T-cell (primary cell): ENCODE measurements around the gene CFAP70. TPM values are rescaled to one million over a fixed set of nuclear protein-coding genes. Genes with fewer than 3 reads are reported as not detected.

Source experiments
- ATAC-seq, 4 experiments: fragments of 200-7000 bp in 3 of 4; fragments of 150-1000 bp in 1 of 4; cut with Tn5 transposase; replicated peaks in 1 of 4; 1 replicate in 3 of 4; 2 replicates in 1 of 4; pipeline ENCODE4 v1.10.0; 2021; ENCODE audit warnings: moderate library complexity in 3 of 4, mild to moderate bottlenecking in 2 of 4, moderate number of reproducible peaks in 1 of 4
- CTCF ChIA-PET, 2 donors: fragments of 300-600 bp; sonication (Branson Sonifier 250); formaldehyde crosslinking; loops; one replicate each; lab custom pipeline; 2022; ENCODE audit warnings: antibody characterized with exemption in 2 of 2; lab: Charles Lee
- POLR2A ChIA-PET, 2 donors: fragments of 300-600 bp; sonication (Branson Sonifier 250); formaldehyde crosslinking; loops; one replicate each; lab custom pipeline; 2022; ENCODE audit warnings: antibody characterized with exemption in 2 of 2; lab: Charles Lee
- DNase-seq, 35 experiments: peaks; one replicate each; pipeline versions ENCODE4 v3.0.0 to v3.0.0-alpha.2; 2013 to 2023
- H3K27ac ChIP-seq: one replicate; pipeline ENCODE4 v1.5.1; 2013; ENCODE audit warnings: low read length
- H3K27me3 ChIP-seq, 2 experiments: replicated peaks in 1 of 2; 1 replicate in 1 of 2; 2 replicates in 1 of 2; pipeline versions ENCODE4 v1.6.1 to v1.7.0; 2013; ENCODE audit warnings: low read length in 1 of 2, mixed read lengths in 1 of 2; ENCODE audit not compliant: control insufficient read depth in 2 of 2, insufficient read depth in 2 of 2; ENCODE audit errors: extremely low read depth in 1 of 2
- H3K36me3 ChIP-seq, 2 donors: 1 replicate in 1 of 2; 2 replicates in 1 of 2; pipeline versions ENCODE4 v1.6.1 to v1.7.0; 2013; ENCODE audit warnings: low read length in 1 of 2; ENCODE audit not compliant: control insufficient read depth in 2 of 2, insufficient read depth in 1 of 2; ENCODE audit errors: extremely low read depth in 1 of 2
- H3K4me1 ChIP-seq, 2 experiments: 1 replicate in 1 of 2; 2 replicates in 1 of 2; pipeline versions ENCODE4 v1.6.1 to v1.7.0; 2013; ENCODE audit warnings: low read length in 2 of 2, mixed read lengths in 1 of 2; ENCODE audit not compliant: insufficient read depth in 2 of 2, control insufficient read depth in 1 of 2; ENCODE audit errors: extremely low read depth in 1 of 2
- H3K4me3 ChIP-seq, 2 donors: 1 replicate in 1 of 2; 2 replicates in 1 of 2; pipeline versions ENCODE4 v1.5.1 to v1.7.0; 2013; ENCODE audit warnings: mild to moderate bottlenecking in 2 of 2, low read length in 1 of 2, moderate library complexity in 1 of 2; ENCODE audit not compliant: control insufficient read depth in 1 of 2; ENCODE audit errors: extremely low read depth in 1 of 2
- H3K9me3 ChIP-seq: 2 replicates; pipeline ENCODE4 v1.7.0; 2013
- H3K27ac Mint-ChIP-seq, 2 donors: one replicate each; pipeline ENCODE4 v1.8.0; 2020 to 2021; ENCODE audit warnings: mild to moderate bottlenecking in 2 of 2, mixed read lengths in 2 of 2
- H3K27me3 Mint-ChIP-seq, 2 donors: one replicate each; pipeline ENCODE4 v1.8.0; 2021 to 2022; ENCODE audit warnings: mixed read lengths in 2 of 2
- H3K36me3 Mint-ChIP-seq: one replicate; pipeline ENCODE4 v1.8.0; 2021; ENCODE audit warnings: mixed read lengths
- H3K4me1 Mint-ChIP-seq, 3 donors: one replicate each; pipeline ENCODE4 v1.8.0; 2020 to 2022; ENCODE audit warnings: mixed read lengths in 3 of 3, mild to moderate bottlenecking in 1 of 3
- H3K4me3 Mint-ChIP-seq, 3 donors: one replicate each; pipeline ENCODE4 v1.8.0; 2020 to 2022; ENCODE audit warnings: mild to moderate bottlenecking in 3 of 3, mixed read lengths in 3 of 3, moderate library complexity in 3 of 3
- H3K9me3 Mint-ChIP-seq, 3 donors: one replicate each; pipeline ENCODE4 v1.8.0; 2020 to 2022; ENCODE audit warnings: mixed read lengths in 3 of 3
- WGBS: methylation state at CpG from one replicate; pipeline ENCODE4 v1.1.5; 2013; ENCODE audit warnings: missing lambda C conversion rate; ENCODE audit not compliant: insufficient coverage; 5-methylcytosine and 5-hydroxymethylcytosine counted together
- total RNA-seq, 35 experiments: library from RNA in 6 of 35; stranded (reverse) in 6 of 35; fragments of 120-200 nt in 1 of 35; gene quantifications; one replicate each; pipeline versions ENCODE4 v1.2.1 to v1.2.4 and lab custom pipeline; 2013 to 2026

Gene CFAP70
- total RNA-seq, 5 donors from 2014 or later (not counting 1 experiment from before 2014, with no cell fraction given): 1.9 to 4.0 (median 3.2) TPM

DNA sequence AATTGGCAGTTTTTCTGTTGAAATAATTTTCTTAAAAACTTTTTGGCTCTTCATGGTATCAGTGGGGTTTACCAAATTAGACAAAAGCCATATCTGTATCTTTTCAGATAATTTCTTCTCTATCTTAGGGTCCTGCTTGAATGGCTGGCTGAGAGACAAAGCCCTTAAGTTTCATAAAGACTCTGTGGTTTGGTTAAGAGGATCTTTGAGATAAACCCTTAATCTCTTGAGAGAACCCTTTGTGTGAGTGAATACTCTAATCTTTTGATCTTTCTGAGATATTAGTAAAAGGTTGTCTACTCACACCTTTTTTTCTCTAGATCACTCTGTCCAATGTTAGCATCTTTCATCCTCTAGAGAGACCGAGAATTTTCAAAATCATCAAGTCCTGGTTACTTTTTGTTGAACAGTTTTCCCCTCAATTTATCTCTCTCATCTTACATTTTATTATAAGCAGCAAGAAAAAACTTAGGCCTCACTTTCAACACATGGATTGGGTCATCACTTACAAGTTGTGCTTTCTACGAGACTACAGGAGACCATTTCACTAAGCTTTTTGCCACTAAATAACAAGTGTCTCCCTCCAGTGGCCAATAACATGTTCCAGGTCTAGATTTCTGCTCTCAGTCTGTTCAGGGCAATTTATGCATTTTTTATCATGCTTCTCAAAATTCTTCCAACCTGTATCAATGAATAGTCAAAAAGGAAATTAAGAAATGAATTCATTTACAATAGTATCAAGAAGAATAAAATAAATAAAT, 140.1 kb downstream of the CFAP70 start:
- Mint-ChIP-seq H3K4me1 (no peaks in the 10 kb centered on the region), H3K9me3 (peaks cover 0 to 4% (median 0%) of the 10 kb centered on the region in 3 donors), H3K4me3 (no peak overlapping the region), H3K27me3 (no peaks in the 10 kb centered on the region), H3K36me3 (peaks cover 59% of the 10 kb centered on the region), H3K27ac (no peak overlapping the region)
- ChIA-PET POLR2A (no interaction called here), CTCF (no interaction called here)
- peak in 1 of 35 experiments; percentile 14 for DNase-seq
- Histone ChIP-seq H3K4me1 (no peaks in the 10 kb centered on the region), H3K27me3 (no peaks in the 10 kb centered on the region), H3K27ac (no peak overlapping the region), H3K36me3 (peaks cover 0 to 19% of the 10 kb centered on the region in 2 donors), H3K4me3 (no peak overlapping the region), H3K9me3 (no peaks in the 10 kb centered on the region)
- no peak for ATAC-seq
- WGBS: 86% methylated on average over 2 of the region's 2 CpGs

DNA sequence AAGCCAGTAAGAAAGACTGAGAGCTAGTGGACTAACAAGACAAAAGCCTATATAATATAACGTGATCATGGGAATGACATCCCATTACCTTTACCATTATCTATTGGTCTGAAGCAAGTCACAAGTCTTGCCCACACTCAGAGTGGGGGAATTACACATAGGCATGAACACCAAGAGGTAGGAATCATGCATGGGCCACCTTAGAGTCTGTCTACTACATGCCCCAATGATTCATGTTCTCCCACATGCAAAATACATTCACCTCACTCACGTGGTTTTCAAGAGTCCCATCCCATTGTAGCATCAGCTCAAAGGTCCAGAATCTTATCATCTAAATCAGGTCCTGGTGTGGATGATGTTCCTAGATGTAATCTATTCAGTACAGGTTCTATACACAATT, 141.0 kb downstream of the CFAP70 start:
- Histone ChIP-seq H3K27me3 (no peaks in the 10 kb centered on the region), H3K27ac (no peak overlapping the region), H3K4me1 (no peaks in the 10 kb centered on the region), H3K36me3 (peaks cover 0 to 19% of the 10 kb centered on the region in 2 donors), H3K9me3 (no peaks in the 10 kb centered on the region), H3K4me3 (no peak overlapping the region)
- WGBS: no CpG with 5 or more reads among the region's 2 CpGs
- DNase-seq (no peak), ATAC-seq (no peak)
- Mint-ChIP-seq H3K4me3 (no peak overlapping the region), H3K4me1 (no peaks in the 10 kb centered on the region), H3K9me3 (peaks cover 0 to 4% (median 0%) of the 10 kb centered on the region in 3 donors), H3K36me3 (peaks cover 69% of the 10 kb centered on the region), H3K27me3 (no peaks in the 10 kb centered on the region), H3K27ac (no peak overlapping the region)
- ChIA-PET CTCF (no interaction called here), POLR2A (no interaction called here)

DNA sequence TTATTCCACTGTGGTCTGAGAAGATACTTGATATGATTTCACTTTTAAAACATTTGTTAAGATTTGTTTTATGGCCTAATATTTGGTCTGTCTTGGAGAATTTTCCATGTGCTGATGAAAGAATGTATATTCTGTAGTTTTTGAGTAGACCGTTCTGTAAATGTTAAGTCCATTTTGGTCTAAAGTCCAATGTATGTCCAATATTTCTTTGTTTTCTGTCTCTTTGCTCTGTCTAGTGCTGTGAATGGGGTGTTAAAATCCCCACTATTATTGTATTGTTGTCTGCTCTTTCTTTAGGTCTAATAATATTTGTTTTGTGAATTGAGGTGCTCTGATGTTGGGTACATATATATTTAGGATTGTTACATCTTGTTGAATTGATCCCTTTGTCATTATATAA, 142.9 kb downstream of the CFAP70 start:
- POLR2A ChIA-PET: no interaction called here
- H3K36me3 Mint-ChIP-seq: peaks cover 76% of the 10 kb centered on the region
- no CpG with 5 or more reads among the region's 1 CpG for WGBS
- no peaks in the 10 kb centered on the region for H3K27me3 Mint-ChIP-seq
- DNase-seq (no peak), ATAC-seq (no peak)
- no peak overlapping the region for H3K27ac Mint-ChIP-seq
- H3K4me1 Mint-ChIP-seq: no peaks in the 10 kb centered on the region
- no peak overlapping the region for H3K4me3 Mint-ChIP-seq
- no peaks in the 10 kb centered on the region for H3K9me3 ChIP-seq
- CTCF ChIA-PET: no interaction called here
- peaks cover 0 to 19% of the 10 kb centered on the region in 2 donors for H3K36me3 ChIP-seq
- H3K4me3 ChIP-seq: no peak overlapping the region
- H3K27ac ChIP-seq: no peak overlapping the region
- peaks cover 0 to 4% (median 0%) of the 10 kb centered on the region in 3 donors for H3K9me3 Mint-ChIP-seq
- no peaks in the 10 kb centered on the region for H3K27me3 ChIP-seq
- no peaks in the 10 kb centered on the region for H3K4me1 ChIP-seq

DNA sequence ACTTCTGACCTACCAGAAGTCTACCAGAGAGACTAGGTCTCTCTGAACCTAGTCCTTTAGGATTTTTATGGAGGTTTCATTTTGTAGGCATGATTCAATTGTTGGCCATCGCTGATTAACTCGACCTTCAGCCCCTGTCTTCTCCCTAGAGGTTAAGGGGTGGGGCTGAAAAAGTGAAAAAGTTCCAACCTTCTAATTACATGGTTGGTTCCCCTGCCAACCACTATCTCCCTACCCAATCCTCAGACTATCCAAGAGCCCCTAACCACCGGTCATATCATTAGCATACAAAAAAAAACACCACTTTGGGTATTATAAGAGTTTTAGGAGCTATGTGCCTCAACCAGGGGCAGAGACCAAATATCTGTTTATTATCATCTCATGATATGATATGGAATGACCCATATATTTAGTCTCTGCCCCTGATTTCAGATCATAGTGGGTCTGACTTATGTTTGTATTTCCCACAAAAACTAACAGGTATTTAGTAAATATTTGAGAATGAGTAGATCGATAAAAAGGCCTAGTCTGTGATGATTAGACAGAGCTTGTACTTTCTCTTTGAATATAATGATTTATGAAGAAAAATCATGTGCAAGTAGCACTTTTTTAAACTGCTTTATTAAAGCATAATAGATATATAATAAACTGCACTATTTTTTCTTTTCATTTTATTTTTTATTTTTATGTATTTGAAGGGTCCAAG, 147.4 kb downstream of the CFAP70 start:
- ChIA-PET POLR2A (no interaction called here), CTCF (no interaction called here)
- H3K4me3 Mint-ChIP-seq: no peak overlapping the region
- H3K9me3 Mint-ChIP-seq: peaks cover 0 to 4% (median 0%) of the 10 kb centered on the region in 3 donors
- H3K36me3 Mint-ChIP-seq: peaks cover 59% of the 10 kb centered on the region
- H3K27ac Mint-ChIP-seq: no peak overlapping the region
- Histone ChIP-seq H3K4me3 (no peak overlapping the region), H3K27ac (no peak overlapping the region), H3K9me3 (no peaks in the 10 kb centered on the region), H3K27me3 (no peaks in the 10 kb centered on the region), H3K4me1 (no peaks in the 10 kb centered on the region), H3K36me3 (peaks cover 5 to 16% of the 10 kb centered on the region in 2 donors)
- no CpG with 5 or more reads among the region's 4 CpGs for WGBS
- H3K4me1 Mint-ChIP-seq: no peaks in the 10 kb centered on the region
- DNase-seq (no peak), ATAC-seq (no peak)
- H3K27me3 Mint-ChIP-seq: no peaks in the 10 kb centered on the region

DNA sequence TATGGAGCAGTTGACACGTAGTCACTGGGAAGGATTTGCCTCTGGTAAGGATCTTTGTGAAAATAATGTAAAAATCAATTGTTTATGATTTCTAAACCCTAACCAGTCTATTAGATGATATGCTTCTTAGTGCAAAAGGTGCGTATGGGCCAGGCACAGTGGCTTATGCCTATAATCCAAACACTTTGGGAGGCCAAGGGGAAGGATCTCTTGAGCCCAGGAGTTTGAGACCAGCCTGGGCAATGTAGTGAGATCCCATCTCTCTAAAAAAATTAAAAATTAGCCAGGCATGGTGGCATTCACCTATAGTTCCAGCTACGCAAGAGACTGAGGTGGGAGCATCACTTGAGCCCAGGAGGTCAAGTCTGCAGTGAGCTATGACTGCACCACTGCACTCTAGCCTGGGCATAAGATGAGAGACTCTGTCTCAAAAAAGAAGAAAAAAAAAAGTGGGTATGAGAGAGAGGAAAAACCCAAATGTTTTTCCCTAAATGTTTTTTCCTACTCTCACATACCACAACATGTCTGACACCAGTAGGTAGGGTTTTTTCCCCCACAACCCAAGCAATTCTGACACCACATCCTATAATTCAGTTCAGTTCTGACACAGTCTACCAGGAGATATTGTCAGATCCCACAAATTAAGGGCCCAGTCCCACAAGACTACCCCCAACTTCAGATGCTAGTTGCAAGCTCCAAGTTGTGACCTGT, 148.1 kb downstream of the CFAP70 start:
- Mint-ChIP-seq H3K4me1 (no peaks in the 10 kb centered on the region), H3K4me3 (no peak overlapping the region), H3K36me3 (peaks cover 59% of the 10 kb centered on the region), H3K27me3 (no peaks in the 10 kb centered on the region), H3K9me3 (peaks cover 0 to 5% (median 5%) of the 10 kb centered on the region in 3 donors), H3K27ac (no peak overlapping the region)
- no peak overlapping the region for H3K4me3 ChIP-seq
- peaks cover 5 to 12% of the 10 kb centered on the region in 2 donors for H3K36me3 ChIP-seq
- ChIA-PET CTCF (interaction anchor here (0.6 kb wide), 2 partner anchors 9 to 46 kb away, joined by 3 to 7 read pairs; no protein-coding TSS in a partner anchor), POLR2A (no interaction called here)
- DNase-seq (no peak), ATAC-seq (no peak)
- no peaks in the 10 kb centered on the region for H3K4me1 ChIP-seq
- H3K27me3 ChIP-seq: no peaks in the 10 kb centered on the region
- WGBS: no CpG with 5 or more reads among the region's 3 CpGs
- H3K27ac ChIP-seq: no peak overlapping the region
- H3K9me3 ChIP-seq: no peaks in the 10 kb centered on the region

DNA sequence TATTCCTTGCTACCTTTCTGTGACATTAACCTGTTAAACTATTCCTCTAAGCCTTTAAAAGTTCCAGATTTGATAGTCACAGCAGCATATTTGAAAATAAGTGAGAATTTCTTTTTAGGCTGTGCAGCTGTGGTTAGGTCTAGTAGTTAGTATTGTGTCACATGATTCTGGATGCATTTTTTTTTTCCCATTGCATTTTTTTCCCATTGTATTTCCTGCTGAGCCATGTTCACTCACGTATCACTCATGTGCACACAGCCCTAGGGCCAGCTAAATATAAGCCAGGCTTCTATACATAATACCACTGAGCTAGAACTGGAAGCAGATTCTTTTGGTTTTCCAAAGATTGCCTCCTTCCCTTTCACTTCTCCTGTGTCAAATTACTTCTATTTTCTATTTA, 149.0 kb downstream of the CFAP70 start:
- no peak overlapping the region for H3K27ac ChIP-seq
- peaks cover 5 to 12% of the 10 kb centered on the region in 2 donors for H3K36me3 ChIP-seq
- peaks cover 58% of the 10 kb centered on the region for H3K36me3 Mint-ChIP-seq
- CTCF ChIA-PET: interaction anchor here in 1 of 2 donors (0.6 kb wide), 1 partner anchor 47 kb away, joined by 7 read pairs; no protein-coding TSS in a partner anchor
- no peak overlapping the region for H3K27ac Mint-ChIP-seq
- no peaks in the 10 kb centered on the region for H3K27me3 ChIP-seq
- no peaks in the 10 kb centered on the region for H3K4me1 Mint-ChIP-seq
- no peaks in the 10 kb centered on the region for H3K9me3 ChIP-seq
- WGBS: no CpG with 5 or more reads among the region's 1 CpG
- H3K4me1 ChIP-seq: no peaks in the 10 kb centered on the region
- ATAC-seq: no peak
- peaks cover 0 to 5% (median 5%) of the 10 kb centered on the region in 3 donors for H3K9me3 Mint-ChIP-seq
- H3K4me3 ChIP-seq: no peak overlapping the region
- no peak for DNase-seq
- no peak overlapping the region for H3K4me3 Mint-ChIP-seq
- POLR2A ChIA-PET: no interaction called here
- H3K27me3 Mint-ChIP-seq: no peaks in the 10 kb centered on the region
